ENCODE data around the gene MMS22L.

The MMS22L gene

DNA sequence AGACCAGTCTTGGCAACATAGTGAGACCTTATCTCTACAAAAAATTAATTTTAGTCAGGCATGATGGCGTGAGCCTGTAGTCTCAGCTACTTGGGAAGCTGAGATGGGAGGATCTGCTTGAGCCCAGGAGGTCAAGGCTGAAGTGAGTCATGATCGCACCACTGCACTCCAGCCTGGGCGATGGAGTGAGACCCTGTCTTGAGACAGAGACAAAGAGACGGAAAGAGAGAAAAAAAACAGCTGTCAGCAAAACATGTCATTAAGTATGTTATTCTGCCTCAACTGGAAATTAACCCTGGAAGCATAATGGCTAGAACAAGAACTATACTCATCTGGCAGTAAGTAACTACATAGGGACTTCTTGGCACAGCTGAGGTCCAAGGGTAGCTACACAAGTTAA lies 7.2 kb downstream of the MMS22L start:
- Histone ChIP-seq H3K36me3 (ENCODE audit: control insufficient read depth, insufficient read depth, low read length) (no peaks in the 10 kb centered on the region), H2BK120ac (ENCODE audit: low read depth, low read length) (no peak overlapping the region), H3K79me2 (ENCODE audit: control insufficient read depth, insufficient read depth, low read length) (peaks cover 3% of the 10 kb centered on the region), H2BK15ac (replicated peaks; ENCODE audit: low read depth) (no peak overlapping the region), H3K23ac (ENCODE audit: low read length) (no peak overlapping the region), H3K4me3 (ENCODE audit: low read length) (no peak overlapping the region), H2BK5ac (ENCODE audit: low read length) (no peak overlapping the region), H3K4me1 (ENCODE audit: control insufficient read depth, low read depth, low read length) (no peaks in the 10 kb centered on the region), H3K27ac (ENCODE audit: low read depth, low read length) (no peak overlapping the region), H3K4me2 (ENCODE audit: low read length) (no peak overlapping the region), H3K18ac (ENCODE audit: low read length) (no peak overlapping the region), H4K5ac (ENCODE audit: low read length) (no peak overlapping the region), H3K27me3 (ENCODE audit: insufficient read depth, low read length, poor library complexity) (no peaks in the 10 kb centered on the region), H3K56ac (ENCODE audit: low read length) (no peak overlapping the region), H3K4ac (ENCODE audit: low read depth, low read length) (no peak overlapping the region), H3K9ac (ENCODE audit: low read length) (no peak overlapping the region), H2AK5ac (ENCODE audit: low read length) (no peak overlapping the region), H4K8ac (ENCODE audit: low read depth, low read length) (no peak overlapping the region), H3K79me1 (ENCODE audit: low read length) (peaks cover 8% of the 10 kb centered on the region)
- no peak for DNase-seq
- no CpG with 5 or more reads among the region's 4 CpGs for WGBS (ENCODE audit: extremely low coverage, insufficient coverage, low lambda C conversion rate)

DNA sequence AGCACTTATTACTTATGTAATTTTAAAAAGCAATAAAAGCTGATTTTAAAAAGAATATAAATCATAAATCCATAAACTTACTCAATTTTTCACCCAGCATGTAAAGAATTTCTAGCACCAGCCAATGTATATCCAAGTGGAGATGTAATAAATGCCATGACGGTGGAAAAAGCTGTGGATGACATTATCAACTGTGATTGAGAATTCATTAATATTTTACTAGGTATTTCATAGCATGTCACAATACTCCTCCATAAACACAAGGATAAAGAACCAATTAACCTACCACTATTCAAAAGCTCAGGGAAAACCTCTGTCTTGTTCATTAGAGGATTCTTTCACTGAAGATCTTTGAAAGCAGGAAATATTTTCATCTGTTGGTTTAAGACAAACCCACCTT lies 13.2 kb downstream of the MMS22L start:
- no peak overlapping the region for H2BK120ac ChIP-seq (ENCODE audit: low read depth, low read length)
- H4K8ac ChIP-seq (ENCODE audit: low read depth, low read length), result no peak overlapping the region
- WGBS (ENCODE audit: extremely low coverage, insufficient coverage, low lambda C conversion rate), result no CpG with 5 or more reads among the region's 1 CpG
- H3K36me3 ChIP-seq (ENCODE audit: control insufficient read depth, insufficient read depth, low read length), result peaks cover 3% of the 10 kb centered on the region
- no peak overlapping the region for H3K27ac ChIP-seq (ENCODE audit: low read depth, low read length)
- no peak overlapping the region for H2AK5ac ChIP-seq (ENCODE audit: low read length)
- H2BK5ac ChIP-seq (ENCODE audit: low read length), result no peak overlapping the region
- no peak overlapping the region for H3K23ac ChIP-seq (ENCODE audit: low read length)
- H3K56ac ChIP-seq (ENCODE audit: low read length), result no peak overlapping the region
- no peak overlapping the region for H3K4ac ChIP-seq (ENCODE audit: low read depth, low read length)
- no peak overlapping the region for H4K5ac ChIP-seq (ENCODE audit: low read length)
- no peak overlapping the region for H2BK15ac ChIP-seq (replicated peaks; ENCODE audit: low read depth)
- H3K18ac ChIP-seq (ENCODE audit: low read length), result no peak overlapping the region
- H3K4me1 ChIP-seq (ENCODE audit: control insufficient read depth, low read depth, low read length), result no peaks in the 10 kb centered on the region
- no peak for DNase-seq
- H3K27me3 ChIP-seq (ENCODE audit: insufficient read depth, low read length, poor library complexity), result no peaks in the 10 kb centered on the region
- no peak overlapping the region for H3K4me2 ChIP-seq (ENCODE audit: low read length)
- no peaks in the 10 kb centered on the region for H3K79me2 ChIP-seq (ENCODE audit: control insufficient read depth, insufficient read depth, low read length)
- H3K4me3 ChIP-seq (ENCODE audit: low read length), result no peak overlapping the region
- peaks cover 8% of the 10 kb centered on the region for H3K79me1 ChIP-seq (ENCODE audit: low read length)
- no peak overlapping the region for H3K9ac ChIP-seq (ENCODE audit: low read length)

DNA sequence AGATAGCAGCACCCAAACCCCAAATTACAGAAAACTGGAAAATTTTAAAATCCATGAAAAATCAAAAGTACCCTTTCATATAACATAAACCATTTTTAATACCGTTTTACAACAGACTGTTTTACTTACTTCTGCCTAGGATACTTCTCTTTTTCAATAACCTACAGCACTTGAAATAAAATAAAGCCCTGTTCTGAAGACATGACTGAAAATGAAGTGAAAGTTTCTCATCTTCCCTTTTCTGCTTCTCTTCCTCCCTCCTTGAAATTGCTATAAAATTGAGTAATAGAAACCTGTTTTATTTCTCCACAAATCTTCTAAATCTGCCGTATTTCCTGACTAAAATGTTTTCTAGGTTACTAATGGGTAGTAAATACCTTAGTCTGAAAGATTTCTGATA lies 20.3 kb downstream of the MMS22L start:
- H3K4ac ChIP-seq (ENCODE audit: low read depth, low read length), result no peak overlapping the region
- no peak overlapping the region for H4K5ac ChIP-seq (ENCODE audit: low read length)
- no peak overlapping the region for H3K27ac ChIP-seq (ENCODE audit: low read depth, low read length)
- no peak overlapping the region for H3K23ac ChIP-seq (ENCODE audit: low read length)
- no peak for DNase-seq
- H3K79me2 ChIP-seq (ENCODE audit: control insufficient read depth, insufficient read depth, low read length), result no peaks in the 10 kb centered on the region
- H3K9ac ChIP-seq (ENCODE audit: low read length), result no peak overlapping the region
- no peak overlapping the region for H3K18ac ChIP-seq (ENCODE audit: low read length)
- H3K56ac ChIP-seq (ENCODE audit: low read length), result no peak overlapping the region
- 100% methylated on average over 1 of the region's 2 CpGs for WGBS (ENCODE audit: extremely low coverage, insufficient coverage, low lambda C conversion rate)
- H3K27me3 ChIP-seq (ENCODE audit: insufficient read depth, low read length, poor library complexity), result no peaks in the 10 kb centered on the region
- no peak overlapping the region for H2BK15ac ChIP-seq (replicated peaks; ENCODE audit: low read depth)
- no peaks in the 10 kb centered on the region for H3K4me1 ChIP-seq (ENCODE audit: control insufficient read depth, low read depth, low read length)
- H2BK120ac ChIP-seq (ENCODE audit: low read depth, low read length), result no peak overlapping the region
- no peak overlapping the region for H2AK5ac ChIP-seq (ENCODE audit: low read length)
- H3K4me2 ChIP-seq (ENCODE audit: low read length), result no peak overlapping the region
- H3K79me1 ChIP-seq (ENCODE audit: low read length), result peaks cover 2% of the 10 kb centered on the region
- no peak overlapping the region for H4K8ac ChIP-seq (ENCODE audit: low read depth, low read length)
- H3K4me3 ChIP-seq (ENCODE audit: low read length), result no peak overlapping the region
- H3K36me3 ChIP-seq (ENCODE audit: control insufficient read depth, insufficient read depth, low read length), result peaks cover 5% of the 10 kb centered on the region
- H2BK5ac ChIP-seq (ENCODE audit: low read length), result no peak overlapping the region

DNA sequence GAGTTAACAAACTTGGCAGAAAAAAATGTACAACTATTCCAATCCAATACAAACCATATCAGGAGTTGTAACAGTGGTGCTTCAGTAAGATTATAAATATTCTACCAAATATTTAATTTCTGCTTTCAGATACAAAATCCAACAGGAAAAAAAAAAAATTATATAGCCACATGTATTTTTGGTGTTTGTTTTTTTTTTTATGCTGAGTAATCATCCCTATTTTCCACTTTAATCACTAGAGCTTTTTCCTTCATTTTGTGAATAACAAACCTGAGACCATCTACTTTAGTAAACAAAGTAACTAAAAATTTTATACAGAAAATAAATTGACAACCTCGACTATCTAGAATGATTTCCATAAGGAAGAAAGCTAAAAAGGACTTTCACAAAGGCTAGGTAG lies 36.2 kb downstream of the MMS22L start:
- Histone ChIP-seq H4K8ac (ENCODE audit: low read depth, low read length) (no peak overlapping the region), H3K4me2 (ENCODE audit: low read length) (no peak overlapping the region), H3K56ac (ENCODE audit: low read length) (no peak overlapping the region), H3K27me3 (ENCODE audit: insufficient read depth, low read length, poor library complexity) (no peaks in the 10 kb centered on the region), H3K18ac (ENCODE audit: low read length) (no peak overlapping the region), H2BK5ac (ENCODE audit: low read length) (no peak overlapping the region), H3K4ac (ENCODE audit: low read depth, low read length) (no peak overlapping the region), H3K79me2 (ENCODE audit: control insufficient read depth, insufficient read depth, low read length) (no peaks in the 10 kb centered on the region), H3K9ac (ENCODE audit: low read length) (no peak overlapping the region), H2AK5ac (ENCODE audit: low read length) (no peak overlapping the region), H3K79me1 (ENCODE audit: low read length) (no peaks in the 10 kb centered on the region), H4K5ac (ENCODE audit: low read length) (no peak overlapping the region), H3K4me1 (ENCODE audit: control insufficient read depth, low read depth, low read length) (no peaks in the 10 kb centered on the region), H3K27ac (ENCODE audit: low read depth, low read length) (no peak overlapping the region), H3K4me3 (ENCODE audit: low read length) (no peak overlapping the region), H2BK15ac (replicated peaks; ENCODE audit: low read depth) (no peak overlapping the region), H3K36me3 (ENCODE audit: control insufficient read depth, insufficient read depth, low read length) (no peaks in the 10 kb centered on the region), H3K23ac (ENCODE audit: low read length) (no peak overlapping the region), H2BK120ac (ENCODE audit: low read depth, low read length) (no peak overlapping the region)
- no CpG with 5 or more reads among the region's 1 CpG for WGBS (ENCODE audit: extremely low coverage, insufficient coverage, low lambda C conversion rate)
- no peak for DNase-seq

DNA sequence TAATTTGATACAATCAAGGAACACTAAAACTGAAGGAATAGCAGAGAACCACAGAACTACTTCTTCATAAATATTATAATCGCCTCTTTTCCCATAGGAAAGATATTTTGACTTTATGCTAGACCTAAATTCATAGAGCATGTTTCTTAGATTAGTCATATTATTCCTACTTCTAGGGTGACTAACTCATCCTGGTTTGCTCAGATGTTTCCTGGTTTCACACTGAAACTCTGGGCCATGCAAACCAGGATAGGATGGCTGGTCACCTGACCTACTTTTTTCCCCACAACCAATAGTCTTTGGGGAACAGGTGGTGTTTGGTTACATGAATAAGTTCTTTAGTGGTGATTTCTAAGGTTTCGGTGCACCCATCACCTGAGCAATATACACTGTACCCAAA lies 42.8 kb downstream of the MMS22L start:
- Histone ChIP-seq H4K8ac (ENCODE audit: low read depth, low read length) (no peak overlapping the region), H3K23ac (ENCODE audit: low read length) (no peak overlapping the region), H3K4me2 (ENCODE audit: low read length) (no peak overlapping the region), H3K9ac (ENCODE audit: low read length) (no peak overlapping the region), H3K79me2 (ENCODE audit: control insufficient read depth, insufficient read depth, low read length) (no peaks in the 10 kb centered on the region), H2AK5ac (ENCODE audit: low read length) (no peak overlapping the region), H3K27me3 (ENCODE audit: insufficient read depth, low read length, poor library complexity) (no peaks in the 10 kb centered on the region), H3K4me3 (ENCODE audit: low read length) (no peak overlapping the region), H3K27ac (ENCODE audit: low read depth, low read length) (no peak overlapping the region), H3K56ac (ENCODE audit: low read length) (no peak overlapping the region), H3K4me1 (ENCODE audit: control insufficient read depth, low read depth, low read length) (no peaks in the 10 kb centered on the region), H3K4ac (ENCODE audit: low read depth, low read length) (no peak overlapping the region), H3K36me3 (ENCODE audit: control insufficient read depth, insufficient read depth, low read length) (no peaks in the 10 kb centered on the region), H2BK5ac (ENCODE audit: low read length) (no peak overlapping the region), H3K18ac (ENCODE audit: low read length) (no peak overlapping the region), H4K5ac (ENCODE audit: low read length) (no peak overlapping the region), H2BK15ac (replicated peaks; ENCODE audit: low read depth) (no peak overlapping the region), H3K79me1 (ENCODE audit: low read length) (no peaks in the 10 kb centered on the region), H2BK120ac (ENCODE audit: low read depth, low read length) (no peak overlapping the region)
- DNase-seq, result no peak
- no CpG with 5 or more reads among the region's 2 CpGs for WGBS (ENCODE audit: extremely low coverage, insufficient coverage, low lambda C conversion rate)

DNA sequence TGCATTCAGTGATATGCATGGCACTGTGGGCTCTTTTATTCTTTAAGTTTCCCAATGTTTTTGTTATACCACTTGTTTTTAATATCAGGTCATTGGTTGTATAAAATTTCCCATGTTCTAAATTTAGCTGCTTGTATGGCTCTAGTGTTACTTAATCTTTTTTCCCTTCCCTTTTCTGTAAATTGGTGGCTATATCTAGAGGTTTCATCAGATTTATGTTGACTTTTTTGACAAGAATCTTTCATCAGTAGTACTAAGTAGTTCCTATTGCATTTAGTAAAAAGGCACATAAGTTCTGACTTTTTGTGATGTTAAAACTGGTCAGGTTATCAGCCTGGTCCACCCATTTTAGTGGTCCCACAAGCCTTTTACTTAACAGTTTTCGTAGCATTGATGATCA lies 51.1 kb downstream of the MMS22L start:
- DNase-seq, result no peak

More for the DNA sequence above, 51.1 kb downstream of the MMS22L start:
- no peak overlapping the region for H2BK120ac ChIP-seq (ENCODE audit: low read depth, low read length)
- no peak overlapping the region for H2BK15ac ChIP-seq (replicated peaks; ENCODE audit: low read depth)
- no peak overlapping the region for H4K8ac ChIP-seq (ENCODE audit: low read depth, low read length)
- no peak overlapping the region for H3K23ac ChIP-seq (ENCODE audit: low read length)
- no peak overlapping the region for H3K9ac ChIP-seq (ENCODE audit: low read length)
- H3K4ac ChIP-seq (ENCODE audit: low read depth, low read length), result no peak overlapping the region
- no peak overlapping the region for H3K18ac ChIP-seq (ENCODE audit: low read length)
- no peaks in the 10 kb centered on the region for H3K79me2 ChIP-seq (ENCODE audit: control insufficient read depth, insufficient read depth, low read length)
- peaks cover 2% of the 10 kb centered on the region for H3K36me3 ChIP-seq (ENCODE audit: control insufficient read depth, insufficient read depth, low read length)
- H4K5ac ChIP-seq (ENCODE audit: low read length), result no peak overlapping the region
- no peak overlapping the region for H3K27ac ChIP-seq (ENCODE audit: low read depth, low read length)
- no peaks in the 10 kb centered on the region for H3K79me1 ChIP-seq (ENCODE audit: low read length)
- no peak overlapping the region for H3K4me3 ChIP-seq (ENCODE audit: low read length)
- H3K4me2 ChIP-seq (ENCODE audit: low read length), result no peak overlapping the region
- H3K27me3 ChIP-seq (ENCODE audit: insufficient read depth, low read length, poor library complexity), result no peaks in the 10 kb centered on the region
- H3K56ac ChIP-seq (ENCODE audit: low read length), result no peak overlapping the region
- WGBS (ENCODE audit: extremely low coverage, insufficient coverage, low lambda C conversion rate), result no CpG with 5 or more reads among the region's 1 CpG
- no peak overlapping the region for H2AK5ac ChIP-seq (ENCODE audit: low read length)
- H3K4me1 ChIP-seq (ENCODE audit: control insufficient read depth, low read depth, low read length), result no peaks in the 10 kb centered on the region
- no peak overlapping the region for H2BK5ac ChIP-seq (ENCODE audit: low read length)
